Activated CD8-positive, alpha-beta memory T cell treated with anti-CD3 and anti-CD28 coated beads, Interleukin-2, amount 50 U/mL, for 48 hours (primary cell): ENCODE data around the gene MAL.

Source experiments
- DNase-seq: peaks from one replicate; pipeline ENCODE4 v3.0.0-alpha.2; 2020

MAL gene

DNA sequence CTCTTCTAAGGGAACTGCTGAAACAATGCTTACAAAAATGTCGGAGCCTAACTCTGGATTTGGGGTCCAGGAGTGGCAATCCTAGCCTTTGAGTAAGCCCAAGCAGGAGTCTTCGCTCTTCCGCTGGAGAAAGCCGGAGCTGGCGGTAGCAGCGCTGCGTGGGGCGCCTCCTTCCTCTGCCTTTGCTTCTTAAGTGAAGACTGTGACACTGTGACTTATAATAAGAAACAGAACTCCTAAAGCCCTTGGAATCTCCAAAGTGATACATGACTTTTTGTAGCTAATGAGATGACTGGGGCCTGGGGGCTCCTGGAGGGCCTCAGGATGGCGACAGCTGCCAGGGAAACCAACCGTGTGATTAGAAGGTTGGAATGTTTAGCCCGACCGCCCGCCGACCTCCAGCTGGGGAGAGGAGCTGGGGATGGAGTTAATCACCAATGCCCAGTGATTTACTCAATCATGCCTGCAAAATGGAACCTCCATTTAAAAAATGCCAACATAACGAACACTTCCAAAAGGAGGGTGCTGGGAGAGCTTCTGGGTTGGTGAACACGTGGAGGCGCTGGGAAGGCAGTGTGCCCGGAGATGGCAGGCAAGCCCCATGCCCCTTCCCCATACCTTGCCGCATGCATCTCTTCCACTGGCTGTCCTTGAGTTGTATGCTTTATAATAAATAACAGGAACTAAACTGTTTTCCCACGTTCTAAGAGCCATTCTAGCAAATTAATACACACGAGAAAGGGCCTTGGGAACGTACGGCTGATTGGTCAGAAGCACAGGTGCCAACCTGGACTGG, 29.0 kb upstream of the MAL start:
- DNase-seq = no peak

DNA sequence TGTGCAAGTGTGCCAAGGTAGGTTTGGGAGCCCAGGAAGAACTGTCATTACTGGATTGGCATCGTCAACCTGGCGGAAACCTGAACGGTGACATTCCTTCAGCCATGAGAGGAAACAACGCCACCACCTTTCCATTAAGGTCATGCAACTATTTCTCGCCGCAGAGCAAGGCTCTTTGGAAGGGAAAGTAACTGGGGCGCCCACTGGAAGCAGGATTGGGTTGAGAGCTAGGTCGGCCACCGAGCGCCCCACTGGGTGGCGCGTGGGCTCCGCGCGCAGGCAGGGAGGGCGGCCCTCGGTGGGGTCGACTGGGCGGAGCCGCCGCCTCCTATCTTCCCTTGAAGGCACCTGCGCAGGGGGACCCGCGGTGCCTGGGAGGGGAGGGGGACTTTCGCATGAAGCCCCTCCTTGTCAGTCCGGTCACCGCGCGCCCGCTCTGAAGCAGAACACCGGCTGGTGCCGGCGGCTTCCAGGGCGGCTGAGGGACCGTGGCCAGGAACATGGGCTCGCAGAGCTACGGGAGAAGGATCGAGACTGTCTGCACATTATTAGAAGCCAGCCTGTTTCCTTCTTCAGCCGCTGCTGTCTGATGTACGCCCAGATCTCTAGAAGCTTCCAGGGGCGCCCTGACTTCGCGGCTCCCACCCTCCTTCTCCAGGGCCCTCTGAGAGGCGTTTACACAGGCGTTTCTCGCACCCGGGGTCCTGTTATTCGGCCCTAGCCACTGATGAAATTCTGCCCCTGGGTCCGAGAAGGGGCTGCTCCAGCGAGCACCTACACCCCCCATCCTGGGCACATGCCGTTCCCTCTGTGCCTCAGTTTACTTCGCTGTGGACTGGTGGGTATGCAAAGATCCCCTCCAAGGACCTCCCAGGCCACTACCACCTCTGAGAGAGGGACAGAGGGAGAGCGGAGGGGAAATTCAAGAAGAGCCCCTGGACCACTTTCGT, 27.3 kb upstream of the MAL start:
- no peak for DNase-seq

DNA sequence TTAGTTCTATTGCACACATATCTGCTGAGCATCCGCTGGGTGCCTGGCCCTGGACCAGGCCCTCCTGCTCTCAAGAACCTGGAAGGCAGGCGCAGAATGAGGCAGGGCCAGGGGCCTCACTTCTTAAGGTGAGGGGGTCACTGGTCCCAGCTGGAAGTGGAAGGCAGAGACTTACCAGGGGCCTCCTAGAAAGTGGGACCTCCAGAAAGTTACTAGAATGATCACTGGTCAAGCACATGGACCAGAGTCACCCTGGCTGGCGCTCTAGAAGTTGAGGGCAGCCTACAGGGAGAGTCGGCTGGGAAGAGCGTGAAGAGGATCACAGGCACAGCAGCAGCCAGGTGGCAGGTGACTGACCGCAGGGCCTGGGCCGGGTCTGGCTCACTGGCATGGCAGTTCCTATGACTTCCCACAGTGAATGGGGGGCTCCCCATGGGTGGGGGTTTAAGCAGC, 26.1 kb upstream of the MAL start:
- no peak for DNase-seq

DNA sequence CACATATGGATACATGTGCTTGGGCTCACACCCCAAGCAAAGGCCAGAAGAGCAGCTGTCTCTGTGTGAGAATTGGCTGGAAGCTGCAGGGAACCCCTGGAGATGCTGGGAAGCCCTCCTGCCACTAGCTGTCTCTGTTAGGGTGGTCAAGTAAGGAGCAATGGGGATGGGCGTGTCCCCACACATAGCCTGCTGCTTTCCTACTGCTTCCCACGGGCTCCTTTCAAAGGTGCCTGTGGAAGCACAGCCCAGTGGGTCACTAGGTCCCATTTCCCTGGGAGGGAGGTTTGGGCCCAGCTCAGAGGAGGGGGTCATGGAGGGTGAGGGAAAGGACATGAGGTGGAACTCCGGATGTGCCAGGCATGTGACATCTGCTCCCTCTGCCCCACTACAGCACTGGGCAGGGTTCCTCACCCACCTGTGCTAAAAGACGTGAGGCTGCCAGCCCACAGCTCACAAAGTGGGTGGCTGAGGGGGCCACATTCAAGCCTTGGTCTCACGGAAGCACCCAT, 24.4 kb upstream of the MAL start:
- DNase-seq = no peak

DNA sequence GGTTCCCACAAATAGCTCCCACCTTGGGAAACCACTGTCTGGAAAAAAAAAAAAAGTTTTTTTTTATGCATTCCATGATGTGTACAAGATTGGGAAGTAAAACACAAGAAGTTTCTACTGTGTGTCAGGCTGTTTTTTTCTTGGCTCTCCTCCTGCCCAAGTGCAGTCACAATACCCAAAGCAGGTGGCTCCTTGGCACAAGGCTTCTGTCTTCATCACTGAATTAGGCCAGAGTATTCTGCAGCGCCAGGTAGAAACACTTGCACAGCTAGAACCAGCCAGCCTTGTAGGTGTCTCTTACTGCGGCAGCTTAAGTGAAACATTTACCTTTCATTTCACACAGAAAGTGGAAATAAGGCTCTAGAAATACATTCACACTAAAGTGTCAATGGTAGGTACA, 23.8 kb upstream of the MAL start:
- no peak for DNase-seq

DNA sequence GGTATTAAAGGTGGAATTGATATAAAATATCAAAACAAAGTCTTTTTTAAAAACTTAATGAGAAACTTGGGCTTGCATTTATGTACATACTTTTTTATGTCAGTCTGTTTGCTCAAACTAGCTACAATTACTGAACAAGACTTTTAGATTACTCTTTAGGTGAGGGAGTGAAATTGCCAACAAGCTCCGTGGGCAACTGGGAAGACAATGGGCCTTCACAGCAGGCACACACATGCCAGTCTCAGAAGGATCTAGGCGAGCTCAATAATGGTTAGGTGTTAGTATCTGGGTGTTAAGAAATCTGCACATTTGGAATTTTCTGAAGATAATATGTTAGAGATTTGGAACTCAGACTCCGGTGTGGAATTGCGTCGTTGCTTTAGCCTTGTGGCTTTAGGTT, 23.0 kb upstream of the MAL start:
- DNase-seq = no peak

DNA sequence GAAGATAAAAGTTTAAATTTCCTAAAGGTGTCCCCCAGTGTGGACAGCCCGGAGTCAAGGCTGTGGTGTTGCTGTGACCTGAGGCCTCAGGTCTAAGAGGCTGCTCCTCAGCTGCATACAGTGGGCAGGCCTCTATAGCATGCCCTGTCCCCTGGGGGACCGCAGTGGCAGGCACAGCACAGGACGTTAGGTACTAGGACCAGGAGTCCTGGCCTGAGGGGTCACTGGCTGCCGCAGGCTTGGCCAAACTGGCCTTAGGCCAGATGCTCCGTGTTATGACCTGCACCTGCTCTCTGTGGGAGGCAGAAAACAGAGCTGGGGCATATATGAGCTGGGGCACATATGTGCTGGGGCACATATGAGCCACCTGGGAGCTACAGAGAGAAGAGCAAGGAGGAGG, 21.2 kb upstream of the MAL start:
- DNase-seq = no peak

DNA sequence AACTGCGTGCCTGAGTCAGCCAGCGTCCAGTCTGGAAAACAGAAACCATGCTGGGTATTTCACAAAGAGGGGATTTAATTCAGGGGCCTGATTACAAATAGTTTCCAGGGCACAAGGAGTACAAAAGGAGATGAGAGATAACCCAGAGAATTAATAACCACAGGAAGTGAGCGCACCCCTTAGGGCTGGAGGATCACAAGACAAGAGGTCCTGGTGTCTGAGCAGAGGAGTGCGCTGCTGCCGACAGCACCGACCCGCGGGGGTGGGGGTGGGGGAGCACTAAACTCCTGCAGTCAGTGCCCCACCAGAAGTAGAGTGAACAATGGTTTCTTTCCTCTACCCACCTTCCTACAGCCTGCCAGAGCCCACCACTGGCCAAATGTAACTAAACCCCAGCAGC, 20.8 kb upstream of the MAL start:
- no peak for DNase-seq

DNA sequence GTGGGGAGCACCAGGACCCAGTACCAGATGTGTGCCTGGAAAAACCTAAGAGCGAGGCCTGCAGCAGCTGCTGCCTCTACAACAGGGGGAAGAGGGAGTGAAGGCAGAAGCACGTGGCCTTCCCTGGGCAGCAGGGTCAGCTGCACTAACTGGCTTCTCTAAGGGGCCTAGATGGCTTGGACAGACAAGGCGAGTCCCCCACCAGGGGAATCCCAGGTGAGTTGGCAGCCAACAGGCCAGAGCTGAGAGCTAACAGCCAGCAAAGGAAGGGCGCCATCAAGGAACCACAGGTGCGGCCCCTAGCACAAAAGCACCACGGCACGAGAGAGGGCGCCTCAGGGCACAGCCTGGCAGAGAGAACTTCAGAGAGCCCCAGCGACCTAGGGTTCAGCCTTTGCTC, 19.8 kb upstream of the MAL start:
- DNase-seq = no peak

DNA sequence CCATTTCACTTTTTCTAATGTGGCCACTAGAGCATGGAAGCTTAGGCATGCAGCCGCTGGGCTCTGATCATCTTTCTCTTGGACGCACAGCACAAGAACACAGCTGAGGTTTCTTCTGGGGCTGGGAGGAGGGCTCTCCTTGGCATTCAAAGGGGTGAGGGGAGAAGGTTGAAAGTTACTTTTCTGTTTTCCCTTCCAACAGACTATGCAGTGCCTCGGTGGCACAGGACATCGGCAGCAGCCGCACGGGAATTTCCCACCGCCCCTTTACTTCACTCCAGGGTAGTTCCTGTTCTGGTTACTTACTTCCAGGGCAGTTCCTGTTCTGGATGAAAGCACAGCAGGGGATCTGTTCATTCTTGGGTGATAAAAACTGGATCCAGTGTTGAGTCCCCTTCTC, 18.9 kb upstream of the MAL start:
- DNase-seq = no peak

DNA sequence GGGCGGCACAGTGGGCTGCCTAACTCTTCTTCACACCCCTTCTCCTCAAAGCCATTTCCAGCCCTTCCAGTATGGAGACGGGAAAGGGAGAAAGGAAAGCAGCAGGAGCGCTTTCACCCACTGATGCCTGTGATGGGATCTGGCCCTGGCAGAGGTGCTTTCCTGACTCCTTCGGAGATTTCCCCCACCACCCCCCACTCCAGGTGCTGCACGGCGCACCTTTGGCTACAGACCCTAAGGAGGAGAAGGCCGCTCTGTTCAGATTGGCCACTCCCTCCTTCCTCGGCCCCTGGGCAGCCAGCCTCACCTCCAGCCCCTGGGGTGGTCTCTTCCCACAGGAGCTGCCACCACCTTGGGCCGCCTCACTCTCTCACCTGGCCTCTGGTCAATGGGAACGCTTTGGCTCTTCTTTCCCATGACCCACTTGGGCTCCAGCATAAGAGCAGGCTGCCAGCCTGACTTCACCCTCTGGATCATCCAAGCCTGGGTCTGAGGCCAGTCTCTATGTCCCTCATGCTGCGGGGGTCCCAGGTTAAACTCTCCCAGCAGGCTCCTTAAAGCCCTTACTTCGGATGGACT, 18.4 kb upstream of the MAL start:
- no peak for DNase-seq

DNA sequence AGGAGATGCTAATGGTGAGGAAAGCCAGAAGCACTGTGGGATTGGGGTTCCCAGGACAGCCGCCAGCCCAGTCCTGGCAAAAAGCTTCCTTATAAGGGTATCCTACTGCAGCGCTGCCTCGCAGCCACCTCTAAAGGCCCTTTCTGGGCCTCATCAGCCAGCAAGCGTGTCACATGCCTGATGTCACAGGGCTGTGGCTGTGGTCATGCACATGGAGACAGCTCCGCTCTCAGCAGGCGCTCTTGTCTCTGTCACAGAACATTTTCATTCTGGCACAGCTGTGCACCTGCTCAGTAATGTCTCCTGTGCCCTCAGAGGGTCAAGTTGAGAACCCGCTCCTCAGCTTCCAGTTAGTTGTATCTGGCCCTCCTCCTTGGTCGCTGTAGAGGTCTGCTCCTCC, 17.7 kb upstream of the MAL start:
- DNase-seq = no peak

DNA sequence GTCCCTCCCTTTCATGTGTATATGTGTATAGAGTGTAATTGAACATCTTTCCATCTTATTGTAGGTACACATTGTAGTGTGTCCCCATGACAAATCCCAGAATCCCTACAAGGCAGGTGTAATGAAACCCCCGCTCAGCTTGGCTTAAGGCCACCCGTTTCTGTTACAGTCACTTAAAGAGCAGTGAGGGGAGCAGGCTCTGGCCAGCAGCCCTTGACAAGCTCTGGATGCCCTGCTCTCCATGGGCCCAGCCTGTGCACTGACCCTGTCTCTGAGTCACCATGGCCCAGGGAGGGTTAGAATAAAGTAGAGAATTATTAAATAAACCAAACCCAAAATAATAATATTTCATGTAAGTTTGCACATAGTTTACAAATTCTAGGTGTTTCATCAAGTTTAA, 17.2 kb upstream of the MAL start:
- no peak for DNase-seq

DNA sequence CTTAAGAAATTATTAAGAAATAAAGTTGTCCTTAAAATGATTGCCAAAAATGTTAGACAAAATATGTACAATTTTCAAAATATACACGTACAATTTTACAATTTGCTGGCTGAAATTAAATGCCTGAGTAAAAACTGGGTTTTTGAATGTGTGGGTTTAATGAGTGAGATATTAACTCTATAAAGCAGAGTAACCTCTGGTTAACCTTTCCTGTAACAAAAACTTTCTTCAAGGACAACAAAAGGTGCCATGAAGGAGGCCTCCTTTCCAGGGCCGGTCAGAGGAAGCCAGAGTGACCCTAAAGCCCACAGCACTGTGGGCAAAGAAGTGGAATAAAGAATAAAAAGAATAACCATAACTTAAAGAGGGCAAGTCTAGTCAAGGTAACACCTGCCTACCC, 16.5 kb upstream of the MAL start:
- DNase-seq = no peak

DNA sequence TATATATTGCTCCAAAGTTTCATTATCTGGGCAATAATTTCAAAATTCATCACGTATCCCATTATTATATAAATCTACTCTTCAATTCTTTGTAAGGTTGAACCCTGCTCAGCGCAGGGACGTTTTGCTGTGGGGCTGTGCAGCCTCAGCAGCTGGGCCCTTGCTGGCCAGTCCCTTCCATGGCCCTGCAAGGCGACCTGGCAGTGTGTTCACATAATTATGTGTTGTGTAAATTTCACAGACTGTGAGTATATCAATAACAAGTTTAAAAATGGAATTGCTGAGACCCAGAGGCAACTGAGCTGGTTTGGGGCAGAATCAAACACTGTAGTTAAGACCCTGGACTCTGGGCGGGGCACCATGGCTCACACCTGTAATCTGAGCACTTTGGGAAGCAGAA, 16.1 kb upstream of the MAL start:
- DNase-seq = no peak

DNA sequence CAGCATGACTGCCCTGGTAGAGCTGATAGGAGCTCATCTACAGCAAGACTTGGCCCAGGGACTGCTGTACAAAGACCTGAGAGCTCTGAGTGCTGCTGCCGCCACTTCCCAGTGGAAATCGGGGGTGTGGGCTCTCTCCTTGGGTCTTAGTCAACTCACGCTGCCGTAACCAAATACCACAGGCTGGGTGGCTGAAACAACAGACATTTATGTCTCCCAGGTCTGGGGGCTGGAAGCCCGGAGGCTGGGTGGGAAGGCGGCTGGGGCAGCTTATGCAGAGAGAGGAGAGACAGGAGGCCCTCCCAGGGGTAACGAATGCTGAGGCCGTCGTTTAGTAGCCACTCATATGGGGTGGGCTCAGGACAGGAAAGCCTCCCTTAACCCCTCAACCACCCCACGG, 15.4 kb upstream of the MAL start:
- no peak for DNase-seq

DNA sequence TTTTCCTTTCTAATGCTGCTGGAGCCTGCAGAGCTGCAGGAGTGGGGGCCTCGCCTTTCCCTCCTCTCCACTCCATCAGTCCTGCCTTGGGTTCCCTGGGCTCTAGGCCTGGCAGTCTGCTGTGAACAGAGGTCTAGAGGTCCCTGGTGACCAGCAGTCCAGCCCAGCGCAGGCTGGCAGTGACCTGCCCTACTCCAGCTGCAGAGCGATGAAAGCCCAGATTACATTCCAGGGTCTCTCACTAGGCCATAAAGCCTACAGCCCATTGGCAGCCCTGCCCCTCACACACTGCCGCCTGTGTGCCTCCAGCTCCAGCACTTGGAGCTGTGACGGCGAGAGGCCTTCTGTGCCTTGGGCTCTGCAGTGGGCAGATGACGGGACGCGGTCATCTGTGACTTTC, 14.8 kb upstream of the MAL start:
- no peak for DNase-seq

DNA sequence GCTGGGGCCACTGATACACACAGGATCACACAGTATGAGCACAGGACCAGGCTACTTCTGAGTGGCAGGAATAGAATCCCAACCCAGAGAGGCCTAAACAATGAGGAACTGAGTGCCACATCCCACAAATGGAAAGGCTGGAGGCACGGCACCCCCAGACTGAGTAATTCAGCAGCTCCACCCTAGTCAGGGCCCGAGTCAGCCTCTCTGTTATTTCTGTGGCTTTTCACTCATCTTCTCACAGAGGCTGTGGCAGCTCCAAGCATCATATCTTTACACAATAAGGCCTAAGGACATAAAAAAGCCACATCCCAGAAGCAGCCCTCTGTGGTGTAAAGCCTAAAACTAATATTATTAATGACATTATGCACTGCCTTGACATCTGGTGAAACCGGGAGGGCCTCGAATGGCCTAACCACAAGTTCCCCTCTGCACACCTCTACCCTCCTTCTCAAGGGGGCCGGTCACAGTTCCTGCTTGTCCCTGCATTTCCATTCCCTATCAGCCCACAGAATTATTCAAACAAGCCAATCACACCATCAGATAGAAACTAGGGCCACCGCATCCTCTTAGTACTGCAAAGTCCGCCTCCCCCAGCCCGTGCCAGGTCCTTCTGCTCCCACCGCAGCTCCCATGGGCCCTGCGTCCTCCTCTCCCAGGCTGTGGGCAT, 12.5 kb upstream of the MAL start:
- no peak for DNase-seq

DNA sequence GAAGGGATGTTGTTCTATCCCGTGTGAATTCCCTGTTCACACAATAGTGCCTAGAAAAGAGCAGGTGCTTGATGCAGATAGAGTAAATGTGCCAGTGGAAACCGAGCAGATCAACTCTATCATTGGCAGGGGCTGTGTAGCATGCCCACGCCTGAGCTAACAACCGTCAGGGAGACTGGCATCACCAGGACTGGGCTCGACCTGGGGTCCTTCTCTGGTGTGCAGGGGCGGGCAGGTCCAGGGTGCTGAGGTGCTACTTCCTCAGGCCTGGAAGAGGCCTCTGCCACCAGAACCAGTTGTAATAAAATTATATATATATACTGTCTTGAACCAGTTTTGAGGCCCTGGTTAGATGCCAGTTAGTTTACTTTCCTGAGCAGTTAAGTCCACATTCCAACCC, 11.8 kb upstream of the MAL start:
- DNase-seq = no peak

DNA sequence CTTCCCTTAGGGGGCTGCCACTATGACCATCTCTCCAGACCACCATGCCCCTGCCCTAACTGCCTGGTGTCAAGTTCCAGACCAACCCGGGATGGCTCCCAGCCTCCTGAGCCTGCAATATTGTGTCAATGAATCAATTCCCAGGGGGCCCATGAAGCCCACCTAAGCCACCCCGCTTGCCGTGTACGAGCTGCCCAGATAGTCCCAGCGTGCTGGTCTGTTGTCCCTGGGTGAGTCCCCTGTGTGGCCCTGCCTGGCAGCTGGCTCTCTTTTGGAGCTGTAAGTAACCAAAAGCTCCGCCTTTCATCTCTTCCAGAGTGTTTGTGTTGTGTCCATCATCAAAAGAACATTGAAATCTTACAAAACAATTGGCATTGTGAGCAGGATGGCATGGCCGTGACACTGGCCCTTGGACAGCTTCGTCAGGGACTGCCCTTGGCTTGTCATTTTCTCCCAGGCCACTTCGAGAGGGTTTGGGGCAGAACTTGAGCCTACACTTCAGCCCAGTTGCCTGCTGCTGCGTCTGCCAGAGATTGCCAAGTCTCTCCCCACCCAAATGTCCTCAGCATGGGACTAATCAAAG, 11.3 kb upstream of the MAL start:
- DNase-seq = no peak

DNA sequence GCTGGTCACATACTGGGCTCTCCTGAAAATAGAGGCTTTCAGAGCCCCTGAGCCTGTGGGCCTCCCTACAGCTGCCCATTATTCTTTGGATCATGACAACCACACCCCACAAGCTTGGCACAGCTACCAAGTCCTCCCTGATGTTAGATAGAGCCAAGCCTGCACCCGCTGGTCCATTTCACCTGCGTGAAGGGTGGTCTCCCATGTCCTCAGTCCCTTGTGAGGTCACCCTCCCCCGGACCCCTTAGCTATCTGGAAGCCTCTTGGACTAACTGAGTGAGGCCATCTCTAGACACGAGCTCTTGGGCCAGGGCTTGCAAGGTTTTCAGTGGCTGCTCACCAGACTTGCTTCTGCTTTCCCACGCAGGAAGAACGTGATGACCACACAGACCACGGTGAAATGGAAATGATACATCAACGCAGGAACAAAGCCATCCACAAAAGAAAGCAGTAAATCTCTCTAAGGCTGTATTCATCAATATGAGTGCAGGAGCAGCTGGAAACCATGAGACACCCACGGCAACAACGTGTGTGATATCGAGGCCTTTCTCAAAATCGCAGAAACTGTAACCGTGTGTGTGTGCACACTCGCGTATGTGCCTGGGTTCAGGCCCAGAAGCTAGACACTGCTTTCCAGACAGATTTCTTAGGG, 10.1 kb upstream of the MAL start:
- no peak for DNase-seq

DNA sequence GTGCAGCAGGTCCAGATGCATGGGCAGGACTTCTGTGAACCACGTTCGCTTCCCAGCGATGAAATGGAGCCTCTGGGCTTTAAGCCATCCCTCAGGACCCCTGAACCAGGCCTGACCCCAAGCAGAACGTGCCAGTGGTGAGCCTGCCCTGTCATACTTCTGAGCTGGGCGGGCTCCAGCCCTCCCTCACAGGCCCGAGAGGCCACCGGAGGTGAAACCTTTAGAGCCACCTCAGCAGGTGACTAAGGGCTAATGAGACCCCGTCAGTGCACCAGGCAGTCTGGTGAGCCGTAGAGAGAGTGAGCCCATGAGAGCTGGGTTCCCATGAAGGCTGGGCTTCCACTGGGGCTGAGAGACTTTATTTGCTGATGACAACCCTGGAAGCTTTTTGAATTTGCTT, 8.9 kb upstream of the MAL start:
- DNase-seq = no peak
